Activated naive CD8-positive, alpha-beta T cell (primary cell): Measurements from ENCODE around the gene RBFOX1.

Experiments
- H3K27ac Mint-ChIP-seq: one replicate; pipeline ENCODE4 v1.8.0; 2021; ENCODE audit warnings: mixed read lengths
- H3K27me3 Mint-ChIP-seq: one replicate; pipeline ENCODE4 v1.8.0; 2021; ENCODE audit warnings: mixed read lengths
- H3K36me3 Mint-ChIP-seq: one replicate; pipeline ENCODE4 v1.8.0; 2021; ENCODE audit warnings: mixed read lengths
- H3K4me1 Mint-ChIP-seq: one replicate; pipeline ENCODE4 v1.8.0; 2021; ENCODE audit warnings: low read depth, mixed read lengths
- H3K4me3 Mint-ChIP-seq: one replicate; pipeline ENCODE4 v1.8.0; 2021; ENCODE audit warnings: mild to moderate bottlenecking, mixed read lengths
- H3K9me3 Mint-ChIP-seq: one replicate; pipeline ENCODE4 v1.8.0; 2021; ENCODE audit warnings: low read depth, mixed read lengths

The RBFOX1 gene

DNA sequence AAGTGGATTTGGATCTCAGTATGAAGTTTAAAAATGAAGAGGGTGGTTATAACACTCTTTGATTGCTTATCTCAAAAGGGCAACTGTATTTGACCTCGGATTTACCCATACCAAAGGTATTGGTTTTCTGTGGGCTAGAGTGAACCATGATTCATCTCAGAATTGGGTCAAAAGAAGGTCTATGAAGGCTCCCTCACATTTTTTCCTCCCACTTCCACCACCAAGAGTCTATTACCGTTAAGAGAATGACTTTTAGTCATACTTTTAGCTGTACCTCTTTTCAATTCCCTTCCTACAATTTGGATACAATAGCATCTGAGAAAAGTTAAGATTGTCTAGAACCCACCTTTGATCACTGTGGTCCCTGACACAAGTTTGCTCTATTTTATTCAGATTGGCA, 280.9 kb downstream of the RBFOX1 start:
- no peaks in the 10 kb centered on the region for H3K27me3 Mint-ChIP-seq
- H3K27ac Mint-ChIP-seq, result no peak overlapping the region
- H3K4me3 Mint-ChIP-seq, result no peak overlapping the region
- H3K36me3 Mint-ChIP-seq, result no peaks in the 10 kb centered on the region
- no peaks in the 10 kb centered on the region for H3K4me1 Mint-ChIP-seq
- peaks cover 3% of the 10 kb centered on the region for H3K9me3 Mint-ChIP-seq

DNA sequence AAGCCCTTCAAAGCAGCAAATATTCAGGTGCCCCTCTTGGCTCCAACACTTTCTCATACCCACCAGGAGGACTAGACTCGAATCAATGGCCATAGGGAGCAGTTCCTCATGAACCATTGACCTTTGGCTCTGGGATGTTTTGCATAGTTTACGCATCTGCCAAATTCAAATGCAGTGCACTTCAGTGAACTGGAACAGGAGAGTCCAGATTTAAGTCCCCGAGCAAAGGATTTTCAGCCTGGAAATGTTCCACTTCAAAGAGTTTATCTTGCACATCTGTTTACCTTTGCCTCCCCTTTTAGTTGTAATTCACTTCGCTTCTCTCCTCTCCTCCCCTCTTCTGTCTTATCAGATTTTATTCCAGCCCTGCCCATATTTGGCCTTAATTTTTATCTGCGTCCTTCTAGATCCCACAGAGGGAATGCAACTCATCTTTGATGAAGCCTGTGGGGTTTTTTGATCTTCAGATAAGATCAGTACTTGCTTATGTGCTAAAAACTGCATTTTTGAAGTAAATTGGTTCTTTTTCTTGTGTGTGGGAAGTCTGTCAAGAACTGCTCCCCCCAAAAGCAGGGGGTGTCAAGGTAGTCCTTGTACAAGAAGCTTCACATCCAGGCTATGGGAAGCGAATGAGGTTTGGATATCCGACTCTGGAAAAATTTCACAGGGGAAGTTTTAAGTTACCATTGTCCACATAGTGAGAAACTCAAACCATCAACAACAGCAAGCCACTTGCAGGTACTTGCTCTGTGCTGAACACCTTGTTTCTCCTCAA, 281.6 kb downstream of the RBFOX1 start:
- Mint-ChIP-seq H3K4me3 (no peak overlapping the region), H3K27me3 (no peaks in the 10 kb centered on the region), H3K27ac (no peak overlapping the region), H3K36me3 (no peaks in the 10 kb centered on the region), H3K4me1 (no peaks in the 10 kb centered on the region), H3K9me3 (peaks cover 3% of the 10 kb centered on the region)

- peaks cover 6% of the 10 kb centered on the region for H3K9me3 Mint-ChIP-seq
- no peak overlapping the region for H3K4me3 Mint-ChIP-seq
- no peak overlapping the region for H3K27ac Mint-ChIP-seq
- H3K4me1 Mint-ChIP-seq, result no peaks in the 10 kb centered on the region
- H3K36me3 Mint-ChIP-seq, result no peaks in the 10 kb centered on the region
- no peaks in the 10 kb centered on the region for H3K27me3 Mint-ChIP-seq
Measured at GRCh38 chr16:7615565-7615964, 282.9 kb downstream of the RBFOX1 start.

- no peak overlapping the region for H3K4me3 Mint-ChIP-seq
- no peaks in the 10 kb centered on the region for H3K4me1 Mint-ChIP-seq
- no peaks in the 10 kb centered on the region for H3K36me3 Mint-ChIP-seq
- H3K27ac Mint-ChIP-seq, result no peak overlapping the region
- H3K27me3 Mint-ChIP-seq, result no peaks in the 10 kb centered on the region
- peaks cover 5% of the 10 kb centered on the region for H3K9me3 Mint-ChIP-seq
Measured at GRCh38 chr16:7624871-7625766, 292.5 kb downstream of the RBFOX1 start.

DNA sequence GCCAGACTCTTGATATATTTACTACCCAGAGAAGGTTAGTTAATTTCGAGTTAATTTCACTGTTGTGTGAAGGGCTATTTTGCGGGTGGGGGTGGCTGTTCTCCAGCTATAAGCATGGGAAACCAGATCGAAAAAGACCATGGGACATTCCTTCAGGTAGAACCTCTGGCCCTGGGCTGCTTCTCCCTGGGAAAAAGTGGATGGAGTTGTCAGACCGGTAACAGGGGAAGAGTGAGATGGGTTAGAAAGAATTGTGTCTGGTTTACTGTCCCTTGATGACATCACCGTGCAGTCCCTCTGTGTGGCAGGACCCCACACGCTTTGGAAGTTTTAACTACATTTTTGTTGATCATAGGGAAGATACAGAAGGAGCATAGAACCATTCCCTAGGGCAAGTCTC, 296.3 kb downstream of the RBFOX1 start:
- peaks cover 4% of the 10 kb centered on the region for H3K9me3 Mint-ChIP-seq
- no peaks in the 10 kb centered on the region for H3K27me3 Mint-ChIP-seq
- no peaks in the 10 kb centered on the region for H3K4me1 Mint-ChIP-seq
- H3K4me3 Mint-ChIP-seq, result no peak overlapping the region
- no peak overlapping the region for H3K27ac Mint-ChIP-seq
- no peaks in the 10 kb centered on the region for H3K36me3 Mint-ChIP-seq

GRCh38 chr16:7629571-7629970, 296.9 kb downstream of the RBFOX1 start:
- H3K4me1 Mint-ChIP-seq, result no peaks in the 10 kb centered on the region

GRCh38 chr16:7637446-7637845, 304.8 kb downstream of the RBFOX1 start:
- Mint-ChIP-seq H3K9me3 (peaks cover 4% of the 10 kb centered on the region), H3K4me3 (no peak overlapping the region), H3K27me3 (no peaks in the 10 kb centered on the region), H3K4me1 (no peaks in the 10 kb centered on the region), H3K36me3 (peaks cover 2% of the 10 kb centered on the region), H3K27ac (no peak overlapping the region)

More at GRCh38 chr16:7629571-7629970, 296.9 kb downstream of the RBFOX1 start:
- H3K27me3 Mint-ChIP-seq, result no peaks in the 10 kb centered on the region
- no peaks in the 10 kb centered on the region for H3K36me3 Mint-ChIP-seq
- H3K9me3 Mint-ChIP-seq, result peaks cover 4% of the 10 kb centered on the region
- no peak overlapping the region for H3K27ac Mint-ChIP-seq
- no peak overlapping the region for H3K4me3 Mint-ChIP-seq

DNA sequence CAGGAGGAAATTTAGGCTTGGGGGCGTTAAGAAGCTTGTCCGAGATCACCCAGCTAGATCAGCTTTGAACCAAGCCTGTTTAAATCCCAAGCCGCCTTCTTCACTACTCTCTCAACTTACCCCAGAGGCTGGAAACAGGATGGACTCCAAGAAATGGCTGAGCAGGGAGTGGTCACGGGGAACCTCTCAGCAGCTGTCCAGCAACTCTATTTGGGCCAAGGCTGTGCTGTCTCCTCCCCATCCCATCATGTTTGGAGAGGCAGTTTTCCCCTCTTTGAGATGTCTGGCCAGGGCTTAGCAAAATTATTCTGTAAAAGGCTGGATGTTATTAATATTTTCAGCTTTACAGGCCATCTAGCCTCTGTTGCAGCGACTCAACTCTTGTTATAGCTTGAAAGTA, 305.7 kb downstream of the RBFOX1 start:
- no peak overlapping the region for H3K4me3 Mint-ChIP-seq
- H3K27me3 Mint-ChIP-seq, result no peaks in the 10 kb centered on the region
- no peak overlapping the region for H3K27ac Mint-ChIP-seq
- no peaks in the 10 kb centered on the region for H3K4me1 Mint-ChIP-seq
- peaks cover 4% of the 10 kb centered on the region for H3K9me3 Mint-ChIP-seq
- peaks cover 2% of the 10 kb centered on the region for H3K36me3 Mint-ChIP-seq

DNA sequence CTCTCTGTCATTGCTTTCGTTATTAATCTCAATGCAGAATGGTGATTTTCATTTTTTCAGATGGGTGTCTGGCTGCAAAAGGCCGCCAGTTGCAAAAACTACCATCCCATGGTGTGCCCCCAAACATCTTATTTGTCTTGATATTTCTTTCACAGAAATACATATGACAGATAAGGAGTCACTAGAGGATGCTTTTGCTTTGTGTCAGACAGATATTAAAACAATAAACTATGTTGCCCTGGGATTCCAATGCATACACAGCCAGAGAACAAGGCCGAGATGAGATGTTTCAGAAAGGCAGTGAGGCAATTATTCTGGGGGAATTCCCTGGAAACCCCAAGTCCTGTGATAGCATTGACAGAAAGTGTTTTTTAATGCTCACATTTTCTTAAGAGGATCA, 307.7 kb downstream of the RBFOX1 start:
- peaks cover 4% of the 10 kb centered on the region for H3K9me3 Mint-ChIP-seq
- no peak overlapping the region for H3K4me3 Mint-ChIP-seq
- peaks cover 2% of the 10 kb centered on the region for H3K36me3 Mint-ChIP-seq
- H3K27ac Mint-ChIP-seq, result no peak overlapping the region
- H3K27me3 Mint-ChIP-seq, result no peaks in the 10 kb centered on the region
- no peaks in the 10 kb centered on the region for H3K4me1 Mint-ChIP-seq

GRCh38 chr16:7644176-7644575, 311.5 kb downstream of the RBFOX1 start:
- Mint-ChIP-seq H3K27ac (no peak overlapping the region), H3K4me1 (no peaks in the 10 kb centered on the region), H3K4me3 (no peak overlapping the region), H3K36me3 (no peaks in the 10 kb centered on the region), H3K27me3 (no peaks in the 10 kb centered on the region), H3K9me3 (peaks cover 6% of the 10 kb centered on the region)

GRCh38 chr16:7644811-7645210, 312.2 kb downstream of the RBFOX1 start:
- Mint-ChIP-seq H3K27ac (no peak overlapping the region), H3K4me3 (no peak overlapping the region), H3K27me3 (no peaks in the 10 kb centered on the region), H3K36me3 (no peaks in the 10 kb centered on the region), H3K9me3 (peaks cover 6% of the 10 kb centered on the region), H3K4me1 (no peaks in the 10 kb centered on the region)

DNA sequence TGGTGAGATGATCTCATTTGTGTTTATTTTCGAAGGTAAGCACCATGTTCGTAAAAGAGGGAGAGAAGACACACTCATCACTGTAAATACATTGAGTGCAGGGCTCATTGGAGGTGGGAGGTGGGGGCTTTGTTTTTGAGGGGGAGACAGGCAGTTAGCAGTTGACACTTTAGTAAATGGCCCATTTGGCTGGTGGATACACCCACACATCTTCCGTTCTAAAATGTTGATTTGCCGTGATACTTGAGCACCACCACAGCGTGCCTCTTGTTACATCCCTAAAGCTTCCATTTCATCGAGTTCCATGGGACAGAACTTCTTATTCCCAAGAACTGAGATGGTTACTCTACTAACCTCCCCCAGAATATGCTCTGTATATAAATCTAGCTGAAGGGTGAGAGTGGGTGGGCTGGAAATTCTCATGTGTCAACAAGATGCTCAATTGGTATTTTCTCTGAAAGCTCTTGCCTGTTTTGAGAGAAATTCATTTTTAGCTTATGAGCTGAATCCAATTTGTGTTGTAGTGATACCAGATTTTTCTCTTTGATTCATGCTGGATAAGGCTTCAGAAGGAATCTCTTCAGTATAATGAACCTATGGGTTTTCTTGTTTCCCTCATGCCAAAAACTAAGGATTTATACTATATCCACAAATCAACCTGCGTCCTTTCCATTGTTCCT, 314.3 kb downstream of the RBFOX1 start:
- no peaks in the 10 kb centered on the region for H3K36me3 Mint-ChIP-seq

GRCh38 chr16:7650431-7650830, 317.8 kb downstream of the RBFOX1 start:
- H3K4me1 Mint-ChIP-seq, result no peaks in the 10 kb centered on the region
- no peak overlapping the region for H3K4me3 Mint-ChIP-seq
- H3K36me3 Mint-ChIP-seq, result no peaks in the 10 kb centered on the region
- no peak overlapping the region for H3K27ac Mint-ChIP-seq
- H3K9me3 Mint-ChIP-seq, result peaks cover 6% of the 10 kb centered on the region
- H3K27me3 Mint-ChIP-seq, result peaks cover 2% of the 10 kb centered on the region

More for the DNA sequence above, 314.3 kb downstream of the RBFOX1 start:
- no peak overlapping the region for H3K27ac Mint-ChIP-seq
- no peak overlapping the region for H3K4me3 Mint-ChIP-seq
- no peaks in the 10 kb centered on the region for H3K4me1 Mint-ChIP-seq
- peaks cover 2% of the 10 kb centered on the region for H3K27me3 Mint-ChIP-seq
- H3K9me3 Mint-ChIP-seq, result peaks cover 6% of the 10 kb centered on the region

DNA sequence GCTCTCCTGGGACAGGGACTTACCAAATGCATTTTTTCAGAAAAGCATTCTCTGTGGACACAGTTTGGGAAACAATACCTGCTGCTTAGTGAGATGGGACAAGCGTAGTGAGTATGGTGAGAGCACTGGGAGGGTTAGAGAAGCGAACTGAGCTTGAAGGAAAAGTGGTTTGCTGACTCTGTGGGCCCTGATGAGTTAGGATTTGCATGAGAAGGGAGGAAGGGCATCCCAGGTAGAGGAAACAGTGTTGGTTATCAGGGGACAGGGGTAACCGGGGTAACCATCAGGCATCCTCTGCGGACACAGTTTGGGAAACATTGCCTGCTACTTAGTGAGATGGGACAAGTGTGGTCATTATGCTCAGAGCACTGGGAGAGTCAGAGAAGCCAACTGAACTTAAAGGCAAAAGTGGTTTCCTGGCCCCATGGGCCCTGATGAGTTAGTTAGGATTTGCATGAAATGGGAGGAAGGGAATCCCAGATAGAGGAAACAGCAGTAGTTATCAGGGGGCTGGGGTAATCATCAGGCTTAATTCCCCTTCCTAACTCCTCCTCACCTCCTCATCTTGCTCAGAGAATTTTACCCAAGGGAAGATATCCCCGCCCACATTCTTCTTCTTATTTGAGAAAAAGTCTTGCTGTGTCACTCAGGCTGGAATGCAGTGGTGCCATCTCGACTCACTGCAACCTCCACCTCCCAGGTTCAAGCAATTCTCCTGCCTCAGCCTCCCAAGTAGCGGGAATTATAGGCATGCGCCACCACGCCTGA, 319.3 kb downstream of the RBFOX1 start:
- peaks cover 2% of the 10 kb centered on the region for H3K27me3 Mint-ChIP-seq
- H3K36me3 Mint-ChIP-seq, result no peaks in the 10 kb centered on the region
- no peak overlapping the region for H3K27ac Mint-ChIP-seq
- H3K4me3 Mint-ChIP-seq, result no peak overlapping the region
- peaks cover 4% of the 10 kb centered on the region for H3K9me3 Mint-ChIP-seq
- no peaks in the 10 kb centered on the region for H3K4me1 Mint-ChIP-seq
